COLO668 (cell line): ENCODE data around the gene CSRNP3.

Experiments
- DNase-seq: peaks from one replicate; lab custom pipeline; 2025; ENCODE audit not compliant: unreplicated experiment; lab: John Stamatoyannopoulos, UW

CSRNP3 gene

GRCh38 chr2:165469417-165469816 is at the start of gene CSRNP3:
TSS of gene CSRNP3 (plus strand) at chr2:165469698. CDS start at chr2:165595066, 125,368 bp downstream.
- no peak for DNase-seq

- DNase-seq, result no peak
Measured at GRCh38 chr2:165420231-165420630, 49.3 kb upstream of the CSRNP3 start.

GRCh38 chr2:165423081-165423480 is 46.4 kb upstream of the CSRNP3 start:
- DNase-seq, result no peak

GRCh38 chr2:165425556-165425955 is 43.9 kb upstream of the CSRNP3 start:
- no peak for DNase-seq

- no peak for DNase-seq
Measured at GRCh38 chr2:165427686-165428085, 41.8 kb upstream of the CSRNP3 start.

- DNase-seq, result no peak
Measured at GRCh38 chr2:165428926-165429325, 40.6 kb upstream of the CSRNP3 start.

- DNase-seq, result no peak
Measured at GRCh38 chr2:165431014-165431413, 38.5 kb upstream of the CSRNP3 start.

GRCh38 chr2:165432234-165432966 is 37.1 kb upstream of the CSRNP3 start:
- no peak for DNase-seq

GRCh38 chr2:165434865-165435496 is 34.5 kb upstream of the CSRNP3 start:
- DNase-seq, result no peak

- DNase-seq, result no peak
Measured at GRCh38 chr2:165435611-165436010, 33.9 kb upstream of the CSRNP3 start.

- no peak for DNase-seq
Measured at GRCh38 chr2:165436559-165436958, 32.9 kb upstream of the CSRNP3 start.

- DNase-seq, result no peak
Measured at GRCh38 chr2:165440367-165440766, 29.1 kb upstream of the CSRNP3 start.

- DNase-seq, result no peak
Measured at GRCh38 chr2:165443511-165443910, 26.0 kb upstream of the CSRNP3 start.

- DNase-seq, result no peak
Measured at GRCh38 chr2:165448406-165448805, 21.1 kb upstream of the CSRNP3 start.

- no peak for DNase-seq
Measured at GRCh38 chr2:165450156-165450555, 19.3 kb upstream of the CSRNP3 start.

- DNase-seq, result no peak
Measured at GRCh38 chr2:165452327-165452726, 17.2 kb upstream of the CSRNP3 start.

- DNase-seq, result no peak
Measured at GRCh38 chr2:165453561-165454094, 15.9 kb upstream of the CSRNP3 start.

GRCh38 chr2:165454905-165455304 is 14.6 kb upstream of the CSRNP3 start:
- no peak for DNase-seq

GRCh38 chr2:165456027-165456426 is 13.5 kb upstream of the CSRNP3 start:
- DNase-seq, result no peak

- DNase-seq, result no peak
Measured at GRCh38 chr2:165462443-165462842, 7.1 kb upstream of the CSRNP3 start.

GRCh38 chr2:165466386-165466785 is 3.1 kb upstream of the CSRNP3 start:
- no peak for DNase-seq

GRCh38 chr2:165467921-165468320 is 1.6 kb upstream of the CSRNP3 start:
- no peak for DNase-seq
